Measurements from ENCODE around the gene TRAPPC2L.
A peak's percentile ranks its signal among the peaks of the same experiment; 100 is the strongest.

The TRAPPC2L gene

GRCh38 chr16:88839745-88840599 lies 17.0 kb upstream of the TRAPPC2L start:
- no peak for DNase-seq

GRCh38 chr16:88840600-88841215 lies 16.2 kb upstream of the TRAPPC2L start:
- DNase-seq: no peak

- DNase-seq: no peak
These were observed 15.2 kb upstream of the TRAPPC2L start for GRCh38 chr16:88841521-88842307.

- no peak for DNase-seq
These were observed 14.6 kb upstream of the TRAPPC2L start for GRCh38 chr16:88842308-88842756.

GRCh38 chr16:88842806-88843205 lies 14.1 kb upstream of the TRAPPC2L start:
- no peak for DNase-seq

GRCh38 chr16:88843256-88843655 lies 13.7 kb upstream of the TRAPPC2L start:
- DNase-seq: no peak

GRCh38 chr16:88844419-88845036 lies 12.4 kb upstream of the TRAPPC2L start:
- no peak for DNase-seq

- no peak for DNase-seq
These were observed 10.8 kb upstream of the TRAPPC2L start for GRCh38 chr16:88846088-88846487.

- DNase-seq: no peak
These were observed 9.3 kb upstream of the TRAPPC2L start for GRCh38 chr16:88847654-88848053.

- no peak for DNase-seq
These were observed 8.4 kb upstream of the TRAPPC2L start for GRCh38 chr16:88848557-88848956.

GRCh38 chr16:88850531-88851199 lies 6.3 kb upstream of the TRAPPC2L start:
- DNase-seq: no peak

- no peak for DNase-seq
These were observed 5.3 kb upstream of the TRAPPC2L start for GRCh38 chr16:88851616-88852015.

- DNase-seq: no peak
These were observed 3.5 kb upstream of the TRAPPC2L start for GRCh38 chr16:88853325-88853941.

GRCh38 chr16:88854306-88855111 lies 2.4 kb upstream of the TRAPPC2L start:
- peak; percentile 46 to 60 for DNase-seq

GRCh38 chr16:88855176-88855575 lies 1.8 kb upstream of the TRAPPC2L start:
- DNase-seq: no peak

- no peak for DNase-seq
These were observed 1.2 kb upstream of the TRAPPC2L start for GRCh38 chr16:88855736-88856121.

GRCh38 chr16:88856122-88856827 lies 652 bp upstream of the TRAPPC2L start:
- DNase-seq: peak; percentile 24 to 36

- DNase-seq: peak; percentile 84 to 85
These were observed 907 bp downstream of the TRAPPC2L start for GRCh38 chr16:88857728-88858339.

GRCh38 chr16:88859381-88860091 lies 2.6 kb downstream of the TRAPPC2L start:
- no peak for DNase-seq

Data from activated T-cell treated with anti-CD3 and anti-CD28 coated beads, Interleukin-2, amount 50 U/mL, for 48 hours (primary cell).